KMS-11 (cell line): ENCODE results near the gene KLB.

Experiments
- H2AFZ ChIP-seq: fragments of 200-600 bp; sonication (generic); 2 replicates; pipeline ENCODE4 v1.6.1; 2016; ENCODE audit warnings: antibody characterized with exemption, mixed run types, low read depth
- H3K27ac ChIP-seq: fragments of 200-600 bp; sonication (generic); 2 replicates; pipeline ENCODE4 v1.6.1; 2016; ENCODE audit warnings: mild to moderate bottlenecking, mixed run types
- H3K27me3 ChIP-seq: fragments of 200-600 bp; sonication (generic); 2 replicates; pipeline ENCODE4 v1.6.1; 2017; ENCODE audit warnings: mild to moderate bottlenecking, low read depth, mixed run types, moderate library complexity; ENCODE audit not compliant: insufficient read depth
- H3K36me3 ChIP-seq: fragments of 200-600 bp; sonication (generic); 2 replicates; pipeline ENCODE4 v1.6.1; 2017; ENCODE audit warnings: mild to moderate bottlenecking, mixed run types; ENCODE audit not compliant: insufficient read depth
- H3K4me1 ChIP-seq: fragments of 200-600 bp; sonication (generic); 2 replicates; pipeline ENCODE4 v1.6.1; 2016; ENCODE audit warnings: mild to moderate bottlenecking, low read depth, mixed run types; ENCODE audit not compliant: poor library complexity, severe bottlenecking
- H3K4me2 ChIP-seq: fragments of 200-600 bp; sonication (generic); 2 replicates; pipeline ENCODE4 v1.7.0; 2016; ENCODE audit warnings: mild to moderate bottlenecking, mixed run types
- H3K4me3 ChIP-seq: fragments of 200-600 bp; sonication (generic); IDR thresholded peaks from 2 replicates; pipeline ENCODE4 v1.6.1; 2017; ENCODE audit warnings: low read depth, low read length, mixed read lengths; ENCODE audit not compliant: insufficient read depth
- H3K79me2 ChIP-seq: fragments of 200-600 bp; sonication (generic); 2 replicates; pipeline ENCODE4 v1.6.1; 2016; ENCODE audit warnings: low read depth, mixed run types; ENCODE audit not compliant: insufficient read depth
- H3K9ac ChIP-seq: fragments of 200-600 bp; sonication (generic); 2 replicates; pipeline ENCODE4 v1.6.1; 2016; ENCODE audit warnings: mild to moderate bottlenecking, mixed run types
- H4K20me1 ChIP-seq: fragments of 200-600 bp; sonication (generic); 2 replicates; pipeline ENCODE4 v1.6.1; 2016; ENCODE audit warnings: mild to moderate bottlenecking, mixed run types; ENCODE audit not compliant: insufficient read depth
- CTCF ChIP-seq: fragments of 200-600 bp; sonication (generic); conservative IDR thresholded peaks from 2 replicates; pipeline ENCODE4 v1.6.1; 2017; ENCODE audit warnings: low read depth, mild to moderate bottlenecking, antibody characterized with exemption, low read length, moderate library complexity, mixed read lengths

KLB gene

GRCh38 chr4:39494354-39494753 lies 87.6 kb downstream of the KLB start:
- no peaks in the 10 kb centered on the region for H3K4me1 ChIP-seq
- H2AFZ ChIP-seq, result no peak overlapping the region
- H4K20me1 ChIP-seq, result no peaks in the 10 kb centered on the region
- H3K4me3 ChIP-seq, result no peak overlapping the region
- no peak for TF ChIP-seq CTCF
- no peak overlapping the region for H3K4me2 ChIP-seq
- no peak overlapping the region for H3K27ac ChIP-seq
- H3K27me3 ChIP-seq, result no peaks in the 10 kb centered on the region
- no peaks in the 10 kb centered on the region for H3K79me2 ChIP-seq
- H3K9ac ChIP-seq, result no peak overlapping the region
- no peaks in the 10 kb centered on the region for H3K36me3 ChIP-seq

GRCh38 chr4:39495446-39496213 lies 88.9 kb downstream of the KLB start:
- no peak overlapping the region for H3K9ac ChIP-seq
- no peak overlapping the region for H2AFZ ChIP-seq
- TF ChIP-seq CTCF, result no peak
- no peaks in the 10 kb centered on the region for H3K27me3 ChIP-seq
- no peaks in the 10 kb centered on the region for H4K20me1 ChIP-seq
- no peaks in the 10 kb centered on the region for H3K36me3 ChIP-seq
- H3K4me1 ChIP-seq, result no peaks in the 10 kb centered on the region
- no peak overlapping the region for H3K4me3 ChIP-seq
- H3K4me2 ChIP-seq, result no peak overlapping the region
- no peaks in the 10 kb centered on the region for H3K79me2 ChIP-seq
- H3K27ac ChIP-seq, result no peak overlapping the region

- Histone ChIP-seq H3K27ac (no peak overlapping the region), H3K4me3 (no peak overlapping the region), H3K4me1 (no peaks in the 10 kb centered on the region), H3K27me3 (no peaks in the 10 kb centered on the region), H3K79me2 (no peaks in the 10 kb centered on the region), H4K20me1 (no peaks in the 10 kb centered on the region), H3K9ac (no peak overlapping the region), H2AFZ (no peak overlapping the region), H3K4me2 (no peak overlapping the region), H3K36me3 (no peaks in the 10 kb centered on the region)
- TF ChIP-seq CTCF, result no peak
Observed at GRCh38 chr4:39497909-39498726, 91.4 kb downstream of the KLB start.

- no peak overlapping the region for H3K4me3 ChIP-seq
- H3K4me2 ChIP-seq, result no peak overlapping the region
- no peaks in the 10 kb centered on the region for H3K79me2 ChIP-seq
- no peak overlapping the region for H3K9ac ChIP-seq
- no peak overlapping the region for H2AFZ ChIP-seq
- H3K4me1 ChIP-seq, result no peaks in the 10 kb centered on the region
- no peak overlapping the region for H3K27ac ChIP-seq
- no peaks in the 10 kb centered on the region for H3K36me3 ChIP-seq
- H3K27me3 ChIP-seq, result no peaks in the 10 kb centered on the region
- no peaks in the 10 kb centered on the region for H4K20me1 ChIP-seq
- TF ChIP-seq CTCF, result no peak
Observed at GRCh38 chr4:39498727-39499020, 91.9 kb downstream of the KLB start.
